ENCODE results near the gene GAPT.

- TF ChIP-seq CTCF (IDR thresholded peaks at IDR 0.05; ENCODE audit: extremely low read depth in 1 of 2, insufficient read depth in 1 of 2, low read depth in 1 of 2, low read length in 2 of 2) (no peak), POLR2A (IDR thresholded peaks at IDR 0.05; ENCODE audit: low read depth, low read length) (no peak), EZH2 (IDR thresholded peaks at IDR 0.05; ENCODE audit: borderline replicate concordance, low read depth, low read length, severe bottlenecking) (no peak), POLR2AphosphoS5 (IDR thresholded peaks at IDR 0.05; ENCODE audit: insufficient read depth, low read depth, low read length) (no peak), MAX (IDR thresholded peaks at IDR 0.05; ENCODE audit: insufficient read depth, insufficient read length) (no peak), FOS (IDR thresholded peaks at IDR 0.05; ENCODE audit: borderline replicate concordance, insufficient read depth, low read length) (no peak), JUN (IDR thresholded peaks at IDR 0.05; ENCODE audit: borderline replicate concordance, insufficient read depth, insufficient read length, low read depth) (no peak), MYC (IDR thresholded peaks at IDR 0.05; ENCODE audit: low read depth, low read length) (no peak)
These were observed 44.0 kb upstream of the GAPT start for GRCh38 chr5:58447226-58447625.

Data from endothelial cell of umbilical vein (primary cell).